HAP-1 (cell line): ENCODE data around the gene PRKCH.

Source experiments
- DNase-seq, 2 experiments: peaks; one replicate each; pipeline ENCODE4 v3.0.0-alpha.2; 2016 to 2020; ENCODE audit warnings: low spot score in 2 of 2
- H3K27me3 ChIP-seq: fragments of 250-450 bp; sonication (Bioruptor Pico); 2 replicates; pipeline ENCODE4 v1.5.1; 2020; ENCODE audit warnings: low read depth, mild to moderate bottlenecking, moderate library complexity
- H3K36me3 ChIP-seq: fragments of 250-450 bp; sonication (Bioruptor Pico); replicated peaks from 2 replicates; pipeline ENCODE4 v1.5.1; 2020; ENCODE audit warnings: mild to moderate bottlenecking
- H3K4me1 ChIP-seq: fragments of 250-450 bp; sonication (Bioruptor Pico); 2 replicates; pipeline ENCODE4 v1.5.1; 2020; ENCODE audit warnings: mild to moderate bottlenecking
- H3K4me3 ChIP-seq: fragments of 250-450 bp; sonication (Bioruptor Pico); 2 replicates; pipeline ENCODE4 v1.5.1; 2020; ENCODE audit warnings: mild to moderate bottlenecking, moderate library complexity
- H3K9me3 ChIP-seq: fragments of 250-450 bp; sonication (Bioruptor Pico); 2 replicates; pipeline ENCODE4 v1.5.1; 2020; ENCODE audit warnings: mild to moderate bottlenecking, moderate library complexity
- in situ Hi-C: fragments of 300-500 bp; cut with MboI; formaldehyde crosslinking; loops from 3 replicates; pipeline ENCODE4 v1.14.3; 2020; ENCODE audit warnings: low sequenced_read_pairs, inconsistent platforms, mixed read lengths

Gene PRKCH

GRCh38 chr14:61535032-61535431 lies 213.7 kb downstream of the PRKCH start:
- H3K4me1 ChIP-seq, result peaks cover 13% of the 10 kb centered on the region
- H3K36me3 ChIP-seq, result no peaks in the 10 kb centered on the region
- in situ Hi-C loops, result no loop called here

GRCh38 chr14:61535458-61535857 lies 214.1 kb downstream of the PRKCH start:
- no peak overlapping the region for H3K4me3 ChIP-seq
- no peaks in the 10 kb centered on the region for H3K9me3 ChIP-seq
- no peak for DNase-seq
- peaks cover 13% of the 10 kb centered on the region for H3K4me1 ChIP-seq
- peaks cover 84% of the 10 kb centered on the region for H3K27me3 ChIP-seq
- H3K36me3 ChIP-seq, result no peaks in the 10 kb centered on the region
- in situ Hi-C loops, result no loop called here

More at GRCh38 chr14:61535032-61535431, 213.7 kb downstream of the PRKCH start:
- no peak overlapping the region for H3K4me3 ChIP-seq
- H3K9me3 ChIP-seq, result no peaks in the 10 kb centered on the region
- peaks cover 84% of the 10 kb centered on the region for H3K27me3 ChIP-seq
- no peak for DNase-seq

DNA sequence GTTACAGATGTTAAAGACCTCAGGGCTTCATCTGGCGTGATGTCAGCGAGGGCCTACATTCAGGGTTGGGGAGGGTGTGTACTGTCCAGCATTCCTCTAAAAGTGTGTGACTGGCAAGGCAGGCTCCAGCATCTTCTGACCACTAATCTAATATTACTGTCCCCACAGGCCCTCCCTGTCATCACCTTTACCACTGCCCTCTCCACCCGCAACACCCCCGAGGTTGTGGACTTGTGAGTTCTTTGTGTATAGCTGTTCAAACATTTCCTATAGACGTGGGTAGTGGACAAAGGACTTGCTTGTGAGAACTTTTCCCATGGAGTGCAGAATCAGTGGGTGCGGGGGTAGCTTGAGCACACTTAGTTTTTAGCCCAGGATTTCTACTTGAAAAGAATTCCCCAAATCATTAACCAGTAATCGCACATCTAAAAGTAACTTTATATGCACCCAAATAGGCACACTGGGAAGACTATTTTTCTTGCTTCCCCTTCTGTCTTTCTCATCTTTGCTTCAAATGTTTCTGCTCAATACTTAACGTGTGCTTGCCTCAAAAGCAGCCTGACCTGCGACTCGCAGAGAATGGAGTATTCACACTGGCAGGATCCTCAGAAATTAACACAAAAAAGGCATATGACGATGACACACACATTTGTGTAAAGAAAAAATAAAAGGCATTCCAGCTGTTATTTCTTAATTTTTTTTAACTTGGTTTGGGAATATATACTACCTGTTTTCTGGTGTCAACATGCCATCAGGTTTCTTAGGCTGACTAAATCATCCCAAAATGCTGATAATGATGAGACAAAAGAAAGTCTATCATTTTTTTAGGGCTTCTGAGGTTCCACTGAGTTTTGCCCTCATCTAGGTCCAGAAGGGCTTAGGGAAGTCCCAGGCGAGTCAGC lies 215.5 kb downstream of the PRKCH start:
- no peak for DNase-seq
- Histone ChIP-seq H3K9me3 (no peaks in the 10 kb centered on the region), H3K36me3 (no peaks in the 10 kb centered on the region), H3K4me3 (no peak overlapping the region), H3K27me3 (peaks cover 69% of the 10 kb centered on the region), H3K4me1 (peaks cover 13% of the 10 kb centered on the region)
- in situ Hi-C loops, result no loop called here

DNA sequence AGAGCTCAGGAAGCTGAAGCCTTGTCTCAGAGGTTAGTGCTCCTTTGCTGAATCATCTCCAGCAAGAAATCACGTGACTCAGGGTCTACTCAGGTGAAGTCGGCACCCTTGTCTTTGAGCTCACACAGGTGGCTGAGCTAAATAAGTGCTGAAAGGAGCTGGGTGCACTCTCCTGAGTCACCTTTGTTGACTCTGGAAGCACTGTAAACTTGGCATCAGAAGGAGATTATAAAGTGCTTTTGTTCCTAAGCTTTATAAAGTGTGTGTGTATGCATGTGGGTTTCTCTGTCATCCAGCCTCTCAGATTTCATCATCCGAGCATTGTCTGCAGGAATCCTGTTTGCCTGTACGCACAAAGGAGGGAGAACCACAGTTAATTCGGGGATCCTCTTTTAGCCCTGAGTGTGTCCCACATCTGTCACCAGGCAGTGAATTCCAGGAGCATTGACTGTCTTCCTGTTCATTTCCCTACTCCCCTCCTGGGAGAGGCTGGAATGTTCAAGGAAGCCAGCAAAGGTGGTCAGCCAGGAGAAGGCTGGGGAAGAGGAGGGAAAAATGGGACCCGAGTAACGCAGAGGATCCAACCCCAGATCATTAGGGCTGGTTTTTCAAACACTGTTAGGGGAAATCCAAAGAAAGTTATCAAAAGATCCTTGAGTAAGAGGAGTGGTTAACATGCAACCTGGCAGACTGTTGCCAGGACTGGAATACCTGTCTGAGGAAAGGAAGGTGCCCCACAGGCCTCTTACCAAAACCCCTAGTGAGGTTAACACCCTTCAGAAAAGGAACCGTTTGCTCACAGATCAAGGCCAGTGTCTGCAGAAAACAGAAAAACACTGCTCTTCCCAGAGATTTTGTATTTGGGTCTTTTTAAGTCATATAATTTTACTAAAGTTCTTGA lies 216.4 kb downstream of the PRKCH start:
- peak; percentile 70 to 86 for DNase-seq
- Histone ChIP-seq H3K4me3 (no peak overlapping the region), H3K36me3 (no peaks in the 10 kb centered on the region), H3K4me1 (peaks cover 13% of the 10 kb centered on the region), H3K9me3 (no peaks in the 10 kb centered on the region), H3K27me3 (peaks cover 60% of the 10 kb centered on the region)
- in situ Hi-C loops, result no loop called here

GRCh38 chr14:61538464-61539022 lies 217.2 kb downstream of the PRKCH start:
- Histone ChIP-seq H3K9me3 (no peaks in the 10 kb centered on the region), H3K4me1 (peaks cover 13% of the 10 kb centered on the region), H3K36me3 (no peaks in the 10 kb centered on the region), H3K27me3 (peaks cover 53% of the 10 kb centered on the region), H3K4me3 (no peak overlapping the region)
- no peak for DNase-seq
- in situ Hi-C loops, result no loop called here

GRCh38 chr14:61539631-61540030 lies 218.3 kb downstream of the PRKCH start:
- DNase-seq, result no peak
- H3K4me1 ChIP-seq, result peaks cover 13% of the 10 kb centered on the region
- in situ Hi-C loops, result no loop called here
- no peak overlapping the region for H3K4me3 ChIP-seq
- no peaks in the 10 kb centered on the region for H3K36me3 ChIP-seq
- no peaks in the 10 kb centered on the region for H3K9me3 ChIP-seq
- H3K27me3 ChIP-seq, result peaks cover 42% of the 10 kb centered on the region

DNA sequence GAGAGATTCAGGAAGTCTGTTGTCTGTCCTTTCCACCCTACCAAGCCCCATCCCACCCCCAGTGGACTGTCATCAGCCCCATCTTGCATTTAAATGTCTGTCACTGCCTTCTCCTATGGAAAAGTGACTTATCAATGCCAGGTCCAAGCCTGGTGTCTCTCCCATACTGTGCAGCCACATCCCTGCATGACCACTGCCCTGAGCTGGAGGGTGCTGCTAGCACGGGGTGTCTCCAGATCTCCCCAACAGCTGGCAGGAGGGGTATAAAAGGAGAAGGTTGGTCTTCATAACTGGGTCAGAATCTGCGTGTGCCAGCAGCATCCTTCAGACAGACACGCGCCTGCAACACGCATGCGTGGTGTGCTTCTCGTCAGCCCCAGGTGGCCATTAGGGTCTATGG lies 219.6 kb downstream of the PRKCH start:
- Histone ChIP-seq H3K36me3 (no peaks in the 10 kb centered on the region), H3K27me3 (peaks cover 36% of the 10 kb centered on the region), H3K4me3 (no peak overlapping the region), H3K4me1 (peaks cover 13% of the 10 kb centered on the region), H3K9me3 (no peaks in the 10 kb centered on the region)
- no peak for DNase-seq
- in situ Hi-C loops, result no loop called here

DNA sequence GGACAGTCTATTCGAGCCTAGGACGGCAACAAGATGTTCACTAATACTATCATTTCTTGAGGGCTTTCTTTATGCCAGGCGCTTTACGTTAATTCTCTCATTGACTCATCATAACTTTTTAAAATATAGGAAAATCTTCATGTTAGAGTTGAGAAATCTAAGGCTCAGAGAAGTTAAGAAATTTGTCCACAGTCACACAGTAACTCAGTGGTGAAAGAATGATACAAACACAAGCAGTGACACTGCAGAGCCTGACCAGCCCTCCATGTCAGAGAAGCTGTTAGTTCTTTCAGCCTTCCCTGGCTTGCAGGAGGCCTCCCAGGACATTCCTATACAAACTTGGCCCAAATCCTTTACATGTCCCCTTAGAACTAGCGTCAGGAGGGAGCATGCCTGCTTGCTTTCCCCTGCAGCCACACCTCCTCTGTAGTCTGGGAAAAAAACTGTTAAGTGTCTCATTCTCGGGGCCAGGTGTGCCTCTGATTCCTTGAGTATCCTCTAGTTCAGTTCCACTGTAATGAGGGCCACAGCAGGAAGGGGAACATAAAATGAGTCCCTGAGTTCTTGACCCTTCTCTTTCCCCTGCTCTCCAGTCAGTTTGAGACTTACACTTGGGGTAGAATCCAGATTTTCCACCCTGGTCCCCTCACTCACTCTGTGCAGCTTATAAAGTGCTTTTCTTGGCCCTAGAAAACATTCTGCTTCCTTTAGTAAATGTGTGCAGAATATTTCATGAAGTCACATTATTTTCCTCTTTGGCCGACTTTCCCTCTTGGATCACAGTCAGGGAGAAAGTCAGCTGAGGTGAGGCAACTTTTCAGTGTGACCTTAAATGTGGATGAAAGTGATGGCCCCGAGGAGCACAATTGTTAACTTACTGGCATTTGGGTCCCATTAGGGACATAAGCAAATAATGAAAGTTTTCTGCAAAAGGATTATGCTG lies 221.7 kb downstream of the PRKCH start:
- no peaks in the 10 kb centered on the region for H3K9me3 ChIP-seq
- peaks cover 1% of the 10 kb centered on the region for H3K4me1 ChIP-seq
- H3K36me3 ChIP-seq, result no peaks in the 10 kb centered on the region
- DNase-seq, result no peak
- no peak overlapping the region for H3K4me3 ChIP-seq
- in situ Hi-C loops, result no loop called here
- H3K27me3 ChIP-seq, result peaks cover 20% of the 10 kb centered on the region

DNA sequence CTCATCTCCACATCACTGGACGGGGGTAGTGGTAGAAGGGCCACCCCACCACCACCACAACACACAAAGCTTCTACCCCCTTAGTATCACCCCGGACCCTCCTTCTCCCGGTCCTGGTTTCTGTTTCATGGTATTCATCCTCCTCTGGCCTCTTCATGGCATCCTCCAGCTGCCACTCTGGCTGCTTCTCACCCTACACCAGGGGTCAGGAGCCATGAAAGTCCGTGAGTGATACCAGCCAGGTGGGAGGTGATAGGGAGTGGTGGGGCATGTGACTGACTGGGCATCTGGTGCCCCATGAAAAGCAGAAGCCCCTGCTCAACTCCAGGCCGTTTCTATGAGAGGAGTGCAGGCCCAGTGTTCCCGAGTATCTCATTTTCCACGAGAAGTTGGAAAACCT lies 222.6 kb downstream of the PRKCH start:
- no peak for DNase-seq
- H3K36me3 ChIP-seq, result no peaks in the 10 kb centered on the region
- in situ Hi-C loops, result no loop called here
- no peaks in the 10 kb centered on the region for H3K4me1 ChIP-seq
- no peak overlapping the region for H3K4me3 ChIP-seq
- H3K27me3 ChIP-seq, result peaks cover 19% of the 10 kb centered on the region
- no peaks in the 10 kb centered on the region for H3K9me3 ChIP-seq

DNA sequence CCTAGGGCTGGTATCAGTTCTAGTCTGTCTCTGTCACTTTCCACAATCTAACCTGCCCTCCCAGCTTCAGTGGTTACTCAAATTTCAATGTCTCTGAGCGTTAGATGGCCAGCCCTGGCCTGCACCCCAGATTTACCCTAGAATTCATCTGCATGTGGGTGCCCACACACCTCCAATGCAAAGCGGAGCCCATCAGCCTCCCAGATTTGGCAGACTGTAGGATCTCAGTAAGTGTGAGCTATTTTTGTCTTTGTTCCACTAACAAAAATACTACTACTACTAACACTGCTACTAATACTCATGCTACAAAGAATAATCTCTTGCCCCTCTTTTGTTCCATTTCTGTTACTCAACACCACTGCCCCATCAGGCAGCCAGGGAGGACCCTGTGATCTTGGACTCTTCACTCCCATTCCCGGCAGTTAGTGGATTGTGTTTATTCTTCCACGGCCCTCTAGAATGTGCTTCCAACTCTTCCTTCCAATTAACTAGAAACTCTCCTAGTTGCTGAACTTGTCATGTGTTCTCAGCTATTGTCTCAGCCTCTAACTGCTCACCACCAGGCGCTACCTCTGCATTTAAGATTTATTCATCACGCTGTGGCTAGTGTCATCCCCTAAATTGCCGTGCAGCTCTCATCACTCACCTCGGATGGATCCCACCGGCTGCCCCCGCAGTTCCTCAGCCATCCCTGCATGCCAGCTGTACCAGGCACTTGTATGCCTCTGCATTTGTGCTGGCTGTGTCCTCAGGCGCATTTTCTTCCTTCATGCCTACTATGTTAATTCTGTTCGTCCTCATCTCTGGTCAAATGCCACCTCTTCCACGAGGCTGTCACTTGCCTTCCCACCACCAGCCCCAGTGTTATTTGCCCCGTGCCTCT lies 223.3 kb downstream of the PRKCH start:
- no peaks in the 10 kb centered on the region for H3K36me3 ChIP-seq
- H3K9me3 ChIP-seq, result no peaks in the 10 kb centered on the region
- DNase-seq, result no peak
- in situ Hi-C loops, result no loop called here
- peaks cover 12% of the 10 kb centered on the region for H3K27me3 ChIP-seq
- H3K4me3 ChIP-seq, result no peak overlapping the region
- no peaks in the 10 kb centered on the region for H3K4me1 ChIP-seq

GRCh38 chr14:61545726-61546455 lies 224.5 kb downstream of the PRKCH start:
- in situ Hi-C loops, result no loop called here
- Histone ChIP-seq H3K4me3 (no peak overlapping the region), H3K4me1 (no peaks in the 10 kb centered on the region), H3K36me3 (no peaks in the 10 kb centered on the region), H3K27me3 (peaks cover 14% of the 10 kb centered on the region; the same call in 1 of the 2 replicates), H3K9me3 (no peaks in the 10 kb centered on the region)
- no peak for DNase-seq
